Liver (tissue), 9 donors: Measurements from ENCODE around the gene TTYH3. TPM values are rescaled to one million over a fixed set of nuclear protein-coding genes. Genes with fewer than 3 reads are reported as not detected.

Experiments
- DNase-seq: peaks from one replicate; pipeline ENCODE4 v3.0.0-alpha.2; 2017; ENCODE audit warnings: low spot score
- H3K27ac ChIP-seq, 2 donors: one replicate each; pipeline ENCODE4 v1.7.0; 2013; ENCODE audit warnings: inconsistent platforms in 2 of 2, low read length in 2 of 2, control low read depth in 1 of 2, low read depth in 1 of 2, mild to moderate bottlenecking in 1 of 2
- H3K27me3 ChIP-seq, 4 donors: one replicate each; pipeline versions ENCODE4 v1.6.1 to v1.7.0; 2013; ENCODE audit warnings: low read length in 3 of 4, inconsistent platforms in 1 of 4, mild to moderate bottlenecking in 1 of 4, moderate library complexity in 1 of 4; ENCODE audit not compliant: control insufficient read depth in 4 of 4, insufficient read depth in 4 of 4
- H3K36me3 ChIP-seq, 4 donors: one replicate each; pipeline versions ENCODE4 v1.6.1 to v1.7.0; 2013; ENCODE audit warnings: low read length in 3 of 4, mild to moderate bottlenecking in 3 of 4, low read depth in 1 of 4, moderate library complexity in 1 of 4; ENCODE audit not compliant: control insufficient read depth in 4 of 4, insufficient read depth in 3 of 4
- H3K4me1 ChIP-seq, 4 donors: one replicate each; pipeline versions ENCODE4 v1.6.1 to v1.7.0; 2013; ENCODE audit warnings: low read length in 3 of 4, mild to moderate bottlenecking in 3 of 4, moderate library complexity in 1 of 4; ENCODE audit not compliant: control insufficient read depth in 4 of 4, insufficient read depth in 4 of 4
- H3K4me3 ChIP-seq, 3 donors: one replicate each; pipeline versions ENCODE4 v1.6.1 to v1.7.0; 2013; ENCODE audit warnings: low read length in 3 of 3, control low read depth in 1 of 3, low read depth in 1 of 3, mild to moderate bottlenecking in 1 of 3
- H3K9ac ChIP-seq, 2 donors: one replicate each; pipeline ENCODE4 v1.7.0; 2013; ENCODE audit warnings: low read length in 2 of 2, mild to moderate bottlenecking in 2 of 2, moderate library complexity in 2 of 2, control low read depth in 1 of 2, low read depth in 1 of 2
- H3K9me3 ChIP-seq, 4 donors: one replicate each; pipeline versions ENCODE4 v1.6.1 to v1.7.0; 2013; ENCODE audit warnings: low read length in 3 of 4; ENCODE audit not compliant: control insufficient read depth in 4 of 4
- EGR1 ChIP-seq, 2 donors: IDR thresholded peaks; 2 replicates each; pipeline ENCODE4 v1.6.1; 2016 to 2018; ENCODE audit warnings: antibody characterized with exemption in 2 of 2, low read depth in 2 of 2
- FOXA1 ChIP-seq: IDR thresholded peaks from 2 replicates; pipeline ENCODE4 v1.6.1; 2016; ENCODE audit warnings: antibody characterized with exemption
- FOXA2 ChIP-seq: IDR thresholded peaks from 2 replicates; pipeline ENCODE4 v1.6.1; 2016; ENCODE audit warnings: antibody characterized with exemption
- GABPA ChIP-seq, 2 donors: IDR thresholded peaks in 1 of 2; conservative IDR thresholded peaks in 1 of 2; 2 replicates each; pipeline ENCODE4 v1.6.1; 2016; ENCODE audit warnings: antibody characterized with exemption in 2 of 2, mild to moderate bottlenecking in 1 of 2, moderate library complexity in 1 of 2
- HNF4A ChIP-seq, 2 donors: conservative IDR thresholded peaks; 2 replicates each; pipeline ENCODE4 v1.6.1; 2016; ENCODE audit warnings: antibody characterized with exemption in 2 of 2, mild to moderate bottlenecking in 2 of 2
- HNF4G ChIP-seq: IDR thresholded peaks from 2 replicates; pipeline ENCODE4 v1.6.1; 2016; ENCODE audit warnings: antibody characterized with exemption
- JUND ChIP-seq, 2 donors: IDR thresholded peaks; 2 replicates each; pipeline ENCODE4 v1.6.1; 2016; ENCODE audit warnings: antibody characterized with exemption in 2 of 2
- NR2F2 ChIP-seq: IDR thresholded peaks from 2 replicates; pipeline ENCODE4 v1.6.1; 2016; ENCODE audit warnings: antibody characterized with exemption
- TAF1 ChIP-seq: conservative IDR thresholded peaks from 2 replicates; pipeline ENCODE4 v1.6.1; 2016; ENCODE audit warnings: antibody characterized with exemption, mild to moderate bottlenecking
- YY1 ChIP-seq: IDR thresholded peaks from 2 replicates; pipeline ENCODE4 v1.6.1; 2016; ENCODE audit warnings: antibody characterized with exemption, mild to moderate bottlenecking
- WGBS: extraction: QIAGEN DNeasy Blood & Tissue Kit; methylation state at CpG from one replicate; pipeline ENCODE4 v1.1.7; 2013; 5-methylcytosine and 5-hydroxymethylcytosine counted together
- polyA plus RNA-seq, 2 donors: library from polyadenylated mRNA; stranded (reverse) in 1 of 2; unstranded in 1 of 2; fragments of 200-250 nt in 1 of 2; fragments of >200 nt in 1 of 2; fragmentation: Nextera tagmentation in 1 of 2; extraction: Ambion mirVana in 1 of 2; gene quantifications; one replicate each; pipeline versions ENCODE4 v1.2.1 to v1.2.3, GENCODE V29; 2013 to 2015
- total RNA-seq, 2 donors: library from RNA; depleted of rRNA; stranded (reverse); fragments of >200 nt; gene quantifications; one replicate each; pipeline ENCODE4 v1.2.3, GENCODE V29; 2014
- TF ChIP-seq, protein P1 (sequence below): IDR thresholded peaks from 2 replicates; pipeline ENCODE4 v1.6.1; 2016; ENCODE audit warnings: antibody characterized with exemption
- TF ChIP-seq, protein P2 (sequence below): IDR thresholded peaks from 2 replicates; pipeline ENCODE4 v1.6.1; 2016; ENCODE audit warnings: antibody characterized with exemption, mild to moderate bottlenecking
- TF ChIP-seq, protein P3 (sequence below): fragments of 150-350 bp; IDR thresholded peaks from 2 replicates; pipeline ENCODE4 v1.5.1; 2017; ENCODE audit warnings: improper control_type of control experiment, low read depth, low read length; ENCODE audit not compliant: missing input control
- TF ChIP-seq, protein P4 (sequence below): IDR thresholded peaks from 2 replicates; pipeline ENCODE4 v1.6.1; 2016; ENCODE audit warnings: antibody characterized with exemption
- TF ChIP-seq, protein P5 (sequence below): IDR thresholded peaks from 2 replicates; pipeline ENCODE4 v1.6.1; 2016; ENCODE audit warnings: antibody characterized with exemption
- donor health status: healthy.
- donor health status: healthy.
- donor health status: healthy.
- donor health status: healthy.
- donor health status: healthy.

TTYH3 gene
- total and polyA plus RNA-seq, 4 donors, result 8.2 to 19.6 (median 17.4) TPM

DNA sequence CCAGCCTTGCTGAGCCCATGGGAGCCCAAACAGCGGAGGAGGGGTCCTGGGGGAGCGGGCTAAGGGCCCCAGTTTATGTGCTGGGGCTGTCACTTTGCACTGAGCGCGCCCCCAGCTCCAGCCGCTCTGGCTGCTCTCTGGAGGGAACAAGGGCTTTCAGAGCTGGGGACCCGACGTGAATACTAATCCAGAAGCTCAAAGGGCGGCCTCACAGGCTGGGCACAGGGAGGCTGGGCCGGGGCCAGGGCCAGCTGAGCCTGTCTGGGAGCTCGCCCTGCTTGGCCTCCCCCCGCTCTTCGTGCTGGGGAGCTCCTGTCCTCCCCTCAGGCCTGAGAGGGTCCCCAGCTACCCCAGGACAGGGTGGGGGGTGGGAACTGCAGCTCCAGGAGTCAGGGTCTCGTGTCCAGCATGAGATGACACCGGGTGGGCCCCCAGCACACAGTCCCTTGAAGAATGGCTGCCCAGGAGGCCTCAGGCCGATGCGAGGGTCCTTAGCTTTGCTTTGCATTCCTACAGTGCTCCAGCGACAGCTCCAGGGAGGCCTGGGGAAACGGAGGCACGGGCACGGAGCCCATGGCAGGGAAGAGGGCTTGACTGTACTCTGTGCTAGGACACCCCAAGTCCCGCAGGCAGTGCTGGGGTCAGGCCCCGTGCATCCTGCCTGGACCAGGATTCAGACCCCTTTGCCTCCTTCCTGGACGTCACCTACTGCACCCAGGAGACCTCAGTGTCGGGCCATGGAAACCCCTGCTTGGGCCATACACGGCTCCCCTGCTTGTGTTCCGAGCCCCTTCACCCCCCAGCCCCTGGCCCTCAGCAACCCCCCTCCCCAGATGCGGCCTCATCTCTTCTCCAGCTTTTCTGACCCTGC, 50.4 kb downstream of the TTYH3 start:
- Histone ChIP-seq H3K36me3 (no peaks in the 10 kb centered on the region), H3K27me3 (peaks cover 0 to 2% (median 0%) of the 10 kb centered on the region in 4 donors), H3K4me3 (no peak overlapping the region), H3K9ac (no peak overlapping the region), H3K27ac (no peak overlapping the region), H3K4me1 (peaks cover 0 to 3% (median 1%) of the 10 kb centered on the region in 4 donors), H3K9me3 (no peaks in the 10 kb centered on the region)
- 84% methylated on average over 27 of the region's 27 CpGs for WGBS
- TF ChIP-seq GABPA (IDR thresholded peaks at IDR 0.05 in 1 of 2, conservative IDR thresholded peaks at IDR 0.05 in 1 of 2) (no peak), EGR1 (IDR thresholded peaks at IDR 0.05; ENCODE audit: low read depth in 2 of 2) (no peak), FOXA1 (no peak), HNF4G (no peak), NR2F2 (no peak), YY1 (no peak), JUND (IDR thresholded peaks at IDR 0.05) (no peak), HNF4A (conservative IDR thresholded peaks at IDR 0.05) (no peak), FOXA2 (no peak)
- TF ChIP-seq, protein P1, sequence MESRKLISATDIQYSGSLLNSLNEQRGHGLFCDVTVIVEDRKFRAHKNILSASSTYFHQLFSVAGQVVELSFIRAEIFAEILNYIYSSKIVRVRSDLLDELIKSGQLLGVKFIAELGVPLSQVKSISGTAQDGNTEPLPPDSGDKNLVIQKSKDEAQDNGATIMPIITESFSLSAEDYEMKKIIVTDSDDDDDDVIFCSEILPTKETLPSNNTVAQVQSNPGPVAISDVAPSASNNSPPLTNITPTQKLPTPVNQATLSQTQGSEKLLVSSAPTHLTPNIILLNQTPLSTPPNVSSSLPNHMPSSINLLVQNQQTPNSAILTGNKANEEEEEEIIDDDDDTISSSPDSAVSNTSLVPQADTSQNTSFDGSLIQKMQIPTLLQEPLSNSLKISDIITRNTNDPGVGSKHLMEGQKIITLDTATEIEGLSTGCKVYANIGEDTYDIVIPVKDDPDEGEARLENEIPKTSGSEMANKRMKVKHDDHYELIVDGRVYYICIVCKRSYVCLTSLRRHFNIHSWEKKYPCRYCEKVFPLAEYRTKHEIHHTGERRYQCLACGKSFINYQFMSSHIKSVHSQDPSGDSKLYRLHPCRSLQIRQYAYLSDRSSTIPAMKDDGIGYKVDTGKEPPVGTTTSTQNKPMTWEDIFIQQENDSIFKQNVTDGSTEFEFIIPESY, result no peak
- TF ChIP-seq, protein P2, sequence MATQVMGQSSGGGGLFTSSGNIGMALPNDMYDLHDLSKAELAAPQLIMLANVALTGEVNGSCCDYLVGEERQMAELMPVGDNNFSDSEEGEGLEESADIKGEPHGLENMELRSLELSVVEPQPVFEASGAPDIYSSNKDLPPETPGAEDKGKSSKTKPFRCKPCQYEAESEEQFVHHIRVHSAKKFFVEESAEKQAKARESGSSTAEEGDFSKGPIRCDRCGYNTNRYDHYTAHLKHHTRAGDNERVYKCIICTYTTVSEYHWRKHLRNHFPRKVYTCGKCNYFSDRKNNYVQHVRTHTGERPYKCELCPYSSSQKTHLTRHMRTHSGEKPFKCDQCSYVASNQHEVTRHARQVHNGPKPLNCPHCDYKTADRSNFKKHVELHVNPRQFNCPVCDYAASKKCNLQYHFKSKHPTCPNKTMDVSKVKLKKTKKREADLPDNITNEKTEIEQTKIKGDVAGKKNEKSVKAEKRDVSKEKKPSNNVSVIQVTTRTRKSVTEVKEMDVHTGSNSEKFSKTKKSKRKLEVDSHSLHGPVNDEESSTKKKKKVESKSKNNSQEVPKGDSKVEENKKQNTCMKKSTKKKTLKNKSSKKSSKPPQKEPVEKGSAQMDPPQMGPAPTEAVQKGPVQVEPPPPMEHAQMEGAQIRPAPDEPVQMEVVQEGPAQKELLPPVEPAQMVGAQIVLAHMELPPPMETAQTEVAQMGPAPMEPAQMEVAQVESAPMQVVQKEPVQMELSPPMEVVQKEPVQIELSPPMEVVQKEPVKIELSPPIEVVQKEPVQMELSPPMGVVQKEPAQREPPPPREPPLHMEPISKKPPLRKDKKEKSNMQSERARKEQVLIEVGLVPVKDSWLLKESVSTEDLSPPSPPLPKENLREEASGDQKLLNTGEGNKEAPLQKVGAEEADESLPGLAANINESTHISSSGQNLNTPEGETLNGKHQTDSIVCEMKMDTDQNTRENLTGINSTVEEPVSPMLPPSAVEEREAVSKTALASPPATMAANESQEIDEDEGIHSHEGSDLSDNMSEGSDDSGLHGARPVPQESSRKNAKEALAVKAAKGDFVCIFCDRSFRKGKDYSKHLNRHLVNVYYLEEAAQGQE, result no peak
- TF ChIP-seq, protein P3, sequence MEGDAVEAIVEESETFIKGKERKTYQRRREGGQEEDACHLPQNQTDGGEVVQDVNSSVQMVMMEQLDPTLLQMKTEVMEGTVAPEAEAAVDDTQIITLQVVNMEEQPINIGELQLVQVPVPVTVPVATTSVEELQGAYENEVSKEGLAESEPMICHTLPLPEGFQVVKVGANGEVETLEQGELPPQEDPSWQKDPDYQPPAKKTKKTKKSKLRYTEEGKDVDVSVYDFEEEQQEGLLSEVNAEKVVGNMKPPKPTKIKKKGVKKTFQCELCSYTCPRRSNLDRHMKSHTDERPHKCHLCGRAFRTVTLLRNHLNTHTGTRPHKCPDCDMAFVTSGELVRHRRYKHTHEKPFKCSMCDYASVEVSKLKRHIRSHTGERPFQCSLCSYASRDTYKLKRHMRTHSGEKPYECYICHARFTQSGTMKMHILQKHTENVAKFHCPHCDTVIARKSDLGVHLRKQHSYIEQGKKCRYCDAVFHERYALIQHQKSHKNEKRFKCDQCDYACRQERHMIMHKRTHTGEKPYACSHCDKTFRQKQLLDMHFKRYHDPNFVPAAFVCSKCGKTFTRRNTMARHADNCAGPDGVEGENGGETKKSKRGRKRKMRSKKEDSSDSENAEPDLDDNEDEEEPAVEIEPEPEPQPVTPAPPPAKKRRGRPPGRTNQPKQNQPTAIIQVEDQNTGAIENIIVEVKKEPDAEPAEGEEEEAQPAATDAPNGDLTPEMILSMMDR, result no peak
- DNase-seq, result no peak

DNA sequence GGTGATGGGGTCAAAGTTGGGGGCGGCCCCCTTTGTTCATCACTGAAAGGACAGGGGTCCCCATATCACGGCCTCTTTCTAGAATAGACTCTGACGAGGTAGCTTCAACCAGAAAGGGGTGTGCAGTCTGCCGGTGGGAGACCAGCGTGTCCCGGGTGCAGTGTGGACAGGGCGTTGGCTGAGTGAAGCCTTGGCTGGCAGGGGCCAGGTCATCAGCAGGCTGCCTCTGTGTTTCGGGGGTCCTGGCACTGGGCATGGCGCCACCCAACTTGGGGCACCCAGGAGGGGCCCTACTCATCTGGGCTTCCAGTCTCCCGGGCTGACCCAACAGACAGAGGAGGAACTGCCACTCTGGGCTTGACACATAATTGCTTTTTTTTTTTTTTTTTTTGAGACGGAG, 52.7 kb downstream of the TTYH3 start:
- H3K4me1 ChIP-seq, result peaks cover 4 to 13% (median 6%) of the 10 kb centered on the region in 4 donors
- no peak overlapping the region for H3K9ac ChIP-seq
- no peak overlapping the region for H3K27ac ChIP-seq
- H3K27me3 ChIP-seq, result peaks cover 0 to 2% (median 0%) of the 10 kb centered on the region in 4 donors
- no peak for TF ChIP-seq NR2F2
- TF ChIP-seq, protein P2, result no peak
- TF ChIP-seq, protein P4, sequence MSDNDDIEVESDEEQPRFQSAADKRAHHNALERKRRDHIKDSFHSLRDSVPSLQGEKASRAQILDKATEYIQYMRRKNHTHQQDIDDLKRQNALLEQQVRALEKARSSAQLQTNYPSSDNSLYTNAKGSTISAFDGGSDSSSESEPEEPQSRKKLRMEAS, result no peak
- no peak for TF ChIP-seq FOXA1
- no peak for TF ChIP-seq TAF1
- TF ChIP-seq, protein P5, sequence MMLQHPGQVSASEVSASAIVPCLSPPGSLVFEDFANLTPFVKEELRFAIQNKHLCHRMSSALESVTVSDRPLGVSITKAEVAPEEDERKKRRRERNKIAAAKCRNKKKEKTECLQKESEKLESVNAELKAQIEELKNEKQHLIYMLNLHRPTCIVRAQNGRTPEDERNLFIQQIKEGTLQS, result no peak
- WGBS, result 93% methylated on average over 10 of the region's 11 CpGs
- no peak overlapping the region for H3K4me3 ChIP-seq
- H3K9me3 ChIP-seq, result no peaks in the 10 kb centered on the region
- no peaks in the 10 kb centered on the region for H3K36me3 ChIP-seq
- no peak for DNase-seq
